Measurements from ENCODE around the gene SLC13A5. TPM values are rescaled to one million over a fixed set of nuclear protein-coding genes. Genes with fewer than 3 reads are reported as not detected.

The SLC13A5 gene
- polyA plus RNA-seq, 1 of the 3 experiments (the other 2 are of a cell fraction), result not detected

DNA sequence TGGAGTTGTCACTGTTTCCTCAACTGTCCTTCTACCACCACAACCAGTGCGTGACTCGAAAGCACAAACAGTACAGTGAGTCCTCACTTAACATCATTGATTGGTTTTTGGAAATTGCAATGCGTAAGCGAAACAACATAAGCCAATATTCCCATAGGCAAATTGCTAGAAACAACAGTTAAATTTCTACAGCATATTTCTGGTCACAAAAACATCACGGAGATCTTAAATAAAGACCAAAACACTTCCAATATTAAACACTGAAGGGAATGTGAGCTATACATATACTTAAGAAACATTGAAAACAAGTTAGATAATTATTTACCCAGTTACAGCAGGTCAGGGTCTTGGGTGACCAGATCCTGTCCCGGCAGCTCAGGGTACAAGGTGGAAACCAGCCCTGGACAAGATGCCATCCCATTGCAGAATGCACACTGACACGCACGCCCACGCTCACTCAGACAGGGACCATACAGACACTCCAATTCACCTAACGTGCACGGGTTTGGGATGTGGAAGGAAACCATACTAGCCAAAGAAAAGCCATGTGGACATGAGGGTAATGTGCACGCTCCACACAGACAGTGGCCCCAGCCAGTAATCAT is 4.7 kb downstream of the SLC13A5 start (continued):
- TF ChIP-seq MEF2A (IDR thresholded peaks at IDR 0.05; ENCODE audit: borderline replicate concordance, low read depth) (no peak), FOXJ3 (CRISPR knock-in tag; IDR thresholded peaks at IDR 0.05) (no peak)

DNA sequence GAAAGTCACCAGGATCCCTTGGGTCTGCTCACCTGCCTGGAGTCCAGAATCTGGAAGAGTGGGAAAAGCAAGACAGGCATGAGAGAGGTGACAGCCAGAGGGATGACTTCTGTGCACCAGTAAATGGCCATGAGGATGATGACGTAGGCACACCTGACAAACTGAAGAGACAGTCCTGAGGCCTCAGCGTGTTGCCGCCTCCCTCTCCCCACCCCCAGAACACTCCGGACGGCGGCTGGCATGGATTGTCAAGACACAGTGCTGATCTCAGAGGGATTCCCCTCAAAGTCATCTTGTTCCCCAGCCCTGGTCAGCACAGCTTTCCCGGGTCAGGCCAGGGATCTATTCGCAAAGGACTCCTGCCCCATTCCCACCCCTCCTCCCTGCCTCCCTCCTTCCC is 6.2 kb downstream of the SLC13A5 start:
- Histone ChIP-seq H3K27ac (ENCODE audit: low read depth in 2 of 2, low read length in 1 of 2) (no peak overlapping the region), H3K36me3 (replicated peaks in 1 of 2; ENCODE audit: control insufficient read depth in 1 of 2, insufficient read depth in 2 of 2, low read length in 1 of 2) (no peaks in the 10 kb centered on the region), H3K4me3 (ENCODE audit: low read depth in 2 of 2, low read length in 1 of 2) (no peak overlapping the region), H3K9me3 (no peaks in the 10 kb centered on the region), H3K79me2 (ENCODE audit: insufficient read depth) (no peaks in the 10 kb centered on the region), H3K4me1 (ENCODE audit: control insufficient read depth in 1 of 2, insufficient read depth in 2 of 2, low read depth in 1 of 2, low read length in 1 of 2) (no peaks in the 10 kb centered on the region), H3F3A (replicated peaks; ENCODE audit: insufficient read depth) (no peaks in the 10 kb centered on the region), H3K4me2 (no peak overlapping the region), H4K20me1 (ENCODE audit: insufficient read depth) (no peaks in the 10 kb centered on the region), H3K27me3 (ENCODE audit: insufficient read depth) (peaks cover 77% of the 10 kb centered on the region), H2AFZ (ENCODE audit: low read depth) (no peak overlapping the region), H3K9me2 (no peaks in the 10 kb centered on the region), H3K9ac (no peak overlapping the region)
- ChIA-PET CTCF (interaction anchor here (0.6 to 1.8 kb wide), 2 partner anchors 12 to 77 kb away, joined by 3 to 4 read pairs; no protein-coding TSS in a partner anchor), POLR2A (no interaction called here)
- no peak for DNase-seq
- 23% methylated on average over 8 of the region's 8 CpGs for whole genome bisulfite sequencing (ENCODE audit: low lambda C conversion rate)
- TF ChIP-seq, protein P1, sequence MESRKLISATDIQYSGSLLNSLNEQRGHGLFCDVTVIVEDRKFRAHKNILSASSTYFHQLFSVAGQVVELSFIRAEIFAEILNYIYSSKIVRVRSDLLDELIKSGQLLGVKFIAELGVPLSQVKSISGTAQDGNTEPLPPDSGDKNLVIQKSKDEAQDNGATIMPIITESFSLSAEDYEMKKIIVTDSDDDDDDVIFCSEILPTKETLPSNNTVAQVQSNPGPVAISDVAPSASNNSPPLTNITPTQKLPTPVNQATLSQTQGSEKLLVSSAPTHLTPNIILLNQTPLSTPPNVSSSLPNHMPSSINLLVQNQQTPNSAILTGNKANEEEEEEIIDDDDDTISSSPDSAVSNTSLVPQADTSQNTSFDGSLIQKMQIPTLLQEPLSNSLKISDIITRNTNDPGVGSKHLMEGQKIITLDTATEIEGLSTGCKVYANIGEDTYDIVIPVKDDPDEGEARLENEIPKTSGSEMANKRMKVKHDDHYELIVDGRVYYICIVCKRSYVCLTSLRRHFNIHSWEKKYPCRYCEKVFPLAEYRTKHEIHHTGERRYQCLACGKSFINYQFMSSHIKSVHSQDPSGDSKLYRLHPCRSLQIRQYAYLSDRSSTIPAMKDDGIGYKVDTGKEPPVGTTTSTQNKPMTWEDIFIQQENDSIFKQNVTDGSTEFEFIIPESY (IDR thresholded peaks at IDR 0.05; ENCODE audit: borderline replicate concordance, low read depth), result no peak
- no peak for TF ChIP-seq JUND (IDR thresholded peaks at IDR 0.05)
- no peak for TF ChIP-seq TCF12 (IDR thresholded peaks at IDR 0.05)
- TF ChIP-seq NRF1 (IDR thresholded peaks at IDR 0.05; ENCODE audit: low read depth, low read length), result no peak
- TF ChIP-seq RFX5 (IDR thresholded peaks at IDR 0.05; ENCODE audit: low read length), result no peak
- TF ChIP-seq RAD21 (IDR thresholded peaks at IDR 0.05; ENCODE audit: low read length), result no peak
- TF ChIP-seq, protein P2, sequence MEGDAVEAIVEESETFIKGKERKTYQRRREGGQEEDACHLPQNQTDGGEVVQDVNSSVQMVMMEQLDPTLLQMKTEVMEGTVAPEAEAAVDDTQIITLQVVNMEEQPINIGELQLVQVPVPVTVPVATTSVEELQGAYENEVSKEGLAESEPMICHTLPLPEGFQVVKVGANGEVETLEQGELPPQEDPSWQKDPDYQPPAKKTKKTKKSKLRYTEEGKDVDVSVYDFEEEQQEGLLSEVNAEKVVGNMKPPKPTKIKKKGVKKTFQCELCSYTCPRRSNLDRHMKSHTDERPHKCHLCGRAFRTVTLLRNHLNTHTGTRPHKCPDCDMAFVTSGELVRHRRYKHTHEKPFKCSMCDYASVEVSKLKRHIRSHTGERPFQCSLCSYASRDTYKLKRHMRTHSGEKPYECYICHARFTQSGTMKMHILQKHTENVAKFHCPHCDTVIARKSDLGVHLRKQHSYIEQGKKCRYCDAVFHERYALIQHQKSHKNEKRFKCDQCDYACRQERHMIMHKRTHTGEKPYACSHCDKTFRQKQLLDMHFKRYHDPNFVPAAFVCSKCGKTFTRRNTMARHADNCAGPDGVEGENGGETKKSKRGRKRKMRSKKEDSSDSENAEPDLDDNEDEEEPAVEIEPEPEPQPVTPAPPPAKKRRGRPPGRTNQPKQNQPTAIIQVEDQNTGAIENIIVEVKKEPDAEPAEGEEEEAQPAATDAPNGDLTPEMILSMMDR (IDR thresholded peaks at IDR 0.05), result no peak
- no peak for TF ChIP-seq GATA2 (CRISPR knock-in tag; IDR thresholded peaks at IDR 0.05)
- no peak for TF ChIP-seq MEF2A (IDR thresholded peaks at IDR 0.05; ENCODE audit: borderline replicate concordance, low read depth)

DNA sequence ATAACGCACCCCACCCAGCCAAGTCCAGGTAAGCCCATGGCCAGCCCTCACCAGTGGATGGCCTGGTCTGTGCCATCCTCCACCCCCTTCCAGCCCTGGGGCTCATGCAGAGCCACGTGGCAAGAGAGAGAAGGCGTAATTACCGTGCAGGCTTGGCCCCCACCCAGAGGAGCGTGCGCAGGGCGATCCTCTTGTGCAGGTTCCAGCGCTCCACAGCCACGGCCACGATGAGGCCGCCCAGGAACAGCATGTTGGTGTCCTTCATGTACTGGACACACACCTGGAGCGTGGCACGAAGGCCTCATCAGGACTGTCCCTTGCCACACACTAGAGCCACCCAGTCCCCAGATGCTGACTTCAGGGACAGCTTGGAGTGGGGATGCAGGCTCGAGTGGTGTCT is 6.7 kb downstream of the SLC13A5 start:
- Histone ChIP-seq H3K9me2 (no peaks in the 10 kb centered on the region), H2AFZ (ENCODE audit: low read depth) (no peak overlapping the region), H3K4me2 (no peak overlapping the region), H3K4me3 (ENCODE audit: low read depth in 2 of 2, low read length in 1 of 2) (no peak overlapping the region), H3K79me2 (ENCODE audit: insufficient read depth) (no peaks in the 10 kb centered on the region), H3K4me1 (ENCODE audit: control insufficient read depth in 1 of 2, insufficient read depth in 2 of 2, low read depth in 1 of 2, low read length in 1 of 2) (no peaks in the 10 kb centered on the region), H4K20me1 (ENCODE audit: insufficient read depth) (no peaks in the 10 kb centered on the region), H3K36me3 (replicated peaks in 1 of 2; ENCODE audit: control insufficient read depth in 1 of 2, insufficient read depth in 2 of 2, low read length in 1 of 2) (no peaks in the 10 kb centered on the region), H3K27me3 (ENCODE audit: insufficient read depth) (peaks cover 76% of the 10 kb centered on the region), H3K27ac (ENCODE audit: low read depth in 2 of 2, low read length in 1 of 2) (no peak overlapping the region), H3K9ac (no peak overlapping the region), H3K9me3 (no peaks in the 10 kb centered on the region), H3F3A (replicated peaks; ENCODE audit: insufficient read depth) (no peaks in the 10 kb centered on the region)
- ChIA-PET POLR2A (no interaction called here), CTCF (interaction anchor here (0.6 to 1.8 kb wide), 3 partner anchors 10 to 78 kb away, joined by 3 to 4 read pairs (median 3); no protein-coding TSS in a partner anchor)
- WGBS (ENCODE audit: low lambda C conversion rate), result 17% methylated on average over 6 of the region's 14 CpGs
- DNase-seq, result no peak
- TF ChIP-seq, protein P3, sequence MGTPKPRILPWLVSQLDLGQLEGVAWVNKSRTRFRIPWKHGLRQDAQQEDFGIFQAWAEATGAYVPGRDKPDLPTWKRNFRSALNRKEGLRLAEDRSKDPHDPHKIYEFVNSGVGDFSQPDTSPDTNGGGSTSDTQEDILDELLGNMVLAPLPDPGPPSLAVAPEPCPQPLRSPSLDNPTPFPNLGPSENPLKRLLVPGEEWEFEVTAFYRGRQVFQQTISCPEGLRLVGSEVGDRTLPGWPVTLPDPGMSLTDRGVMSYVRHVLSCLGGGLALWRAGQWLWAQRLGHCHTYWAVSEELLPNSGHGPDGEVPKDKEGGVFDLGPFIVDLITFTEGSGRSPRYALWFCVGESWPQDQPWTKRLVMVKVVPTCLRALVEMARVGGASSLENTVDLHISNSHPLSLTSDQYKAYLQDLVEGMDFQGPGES (IDR thresholded peaks at IDR 0.05; ENCODE audit: low read depth, low read length), result no peak
- TF ChIP-seq RAD21 (IDR thresholded peaks at IDR 0.05; ENCODE audit: low read length) (no peak), NFIC (IDR thresholded peaks at IDR 0.05; ENCODE audit: borderline replicate concordance) (no peak), FOXM1 (IDR thresholded peaks at IDR 0.05; ENCODE audit: low read depth) (no peak), EP300 (IDR thresholded peaks at IDR 0.05; ENCODE audit: borderline replicate concordance in 1 of 2, low read depth in 1 of 2, low read length in 1 of 2) (no peak), JUND (IDR thresholded peaks at IDR 0.05) (no peak), MEF2A (IDR thresholded peaks at IDR 0.05; ENCODE audit: borderline replicate concordance, low read depth) (no peak), MXI1 (IDR thresholded peaks at IDR 0.05; ENCODE audit: low read depth, low read length) (no peak), TEAD4 (IDR thresholded peaks at IDR 0.05; ENCODE audit: borderline replicate concordance, insufficient read depth) (no peak)
- TF ChIP-seq, protein P4, sequence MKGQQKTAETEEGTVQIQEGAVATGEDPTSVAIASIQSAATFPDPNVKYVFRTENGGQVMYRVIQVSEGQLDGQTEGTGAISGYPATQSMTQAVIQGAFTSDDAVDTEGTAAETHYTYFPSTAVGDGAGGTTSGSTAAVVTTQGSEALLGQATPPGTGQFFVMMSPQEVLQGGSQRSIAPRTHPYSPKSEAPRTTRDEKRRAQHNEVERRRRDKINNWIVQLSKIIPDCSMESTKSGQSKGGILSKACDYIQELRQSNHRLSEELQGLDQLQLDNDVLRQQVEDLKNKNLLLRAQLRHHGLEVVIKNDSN (IDR thresholded peaks at IDR 0.05; ENCODE audit: borderline replicate concordance, low read depth), result no peak
- TF ChIP-seq, protein P2 (IDR thresholded peaks at IDR 0.05), result no peak

Data from SK-N-SH (cell line).